ENCODE measurements around the gene NT5C1B. TPM values are rescaled to one million over a fixed set of nuclear protein-coding genes. Genes with fewer than 3 reads are reported as not detected.

Gene NT5C1B
- total and polyA plus RNA-seq, 9 donors: 0.11 to 0.73 (median 0.37) TPM; not detected in 1

DNA sequence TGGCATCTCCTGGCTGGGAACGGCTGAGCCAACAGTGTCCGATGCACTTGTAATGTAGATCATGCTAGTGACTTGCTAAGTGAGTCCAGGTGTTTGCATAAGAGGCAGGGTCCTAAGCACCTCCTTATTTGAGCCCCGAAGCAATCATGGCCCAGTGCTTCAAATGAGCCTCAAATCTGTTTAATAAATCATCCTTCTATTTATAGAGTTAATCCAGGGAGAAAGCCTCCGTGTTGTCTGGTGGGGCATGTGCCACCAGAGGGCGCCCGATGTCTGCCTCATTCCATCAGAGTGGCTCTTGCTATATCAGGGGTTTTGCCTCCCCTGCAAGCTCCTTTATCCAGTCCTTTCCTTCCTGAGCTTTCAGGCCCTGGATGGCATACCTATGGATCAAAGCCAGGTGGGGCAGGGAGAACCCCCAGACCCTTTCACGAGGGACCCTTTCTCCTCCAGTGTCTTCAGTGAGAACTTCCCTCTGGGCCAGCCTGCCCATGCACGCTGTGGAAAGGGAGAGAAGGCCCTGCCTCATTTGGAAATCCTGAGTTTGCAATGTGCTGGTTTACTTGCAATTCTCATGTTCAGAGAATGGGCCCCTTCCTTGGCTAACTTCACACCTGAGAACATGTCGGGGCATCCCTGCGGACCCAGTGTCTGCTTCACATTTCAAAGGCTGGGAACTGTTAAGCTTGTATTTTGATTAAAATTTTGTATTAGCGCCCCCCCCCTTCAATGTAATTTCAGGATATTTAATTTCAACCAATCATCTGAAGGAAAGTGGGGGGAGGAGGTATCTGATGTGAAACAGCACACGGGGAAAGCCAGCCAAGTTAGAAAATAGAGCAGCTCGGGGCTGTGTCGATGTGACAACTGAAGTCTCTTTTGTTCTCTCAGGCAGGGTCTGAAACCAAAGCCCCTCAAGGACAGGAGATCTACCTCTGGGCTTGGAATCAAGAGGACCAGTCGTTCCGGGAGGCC is 68.6 kb downstream of the NT5C1B start:
- H3K36me3 ChIP-seq (ENCODE audit: control insufficient read depth, insufficient read depth, low read length): no peaks in the 10 kb centered on the region
- H3K27me3 ChIP-seq (ENCODE audit: control insufficient read depth, insufficient read depth, low read length): no peaks in the 10 kb centered on the region
- H3K4me3 ChIP-seq (ENCODE audit: low read length): no peak overlapping the region
- peak overlapping the region; percentile 74 for H3K27ac ChIP-seq (ENCODE audit: low read length)
- peak; percentile 98 for DNase-seq
- no peaks in the 10 kb centered on the region for H3K9me3 ChIP-seq (replicated peaks; ENCODE audit: control insufficient read depth, low read depth, low read length)
- WGBS (ENCODE audit: insufficient coverage): 29% methylated on average over 7 of the region's 16 CpGs
- peaks cover 25% of the 10 kb centered on the region for H3K4me1 ChIP-seq (ENCODE audit: control insufficient read depth, insufficient read depth, low read length)

- H3K36me3 ChIP-seq (ENCODE audit: control insufficient read depth, insufficient read depth, low read length): no peaks in the 10 kb centered on the region
- no peaks in the 10 kb centered on the region for H3K9me3 ChIP-seq (replicated peaks; ENCODE audit: control insufficient read depth, low read depth, low read length)
- peaks cover 20% of the 10 kb centered on the region for H3K4me1 ChIP-seq (ENCODE audit: control insufficient read depth, insufficient read depth, low read length)
- H3K4me3 ChIP-seq (ENCODE audit: low read length): no peak overlapping the region
- no peaks in the 10 kb centered on the region for H3K27me3 ChIP-seq (ENCODE audit: control insufficient read depth, insufficient read depth, low read length)
- 31% methylated on average over 2 of the region's 7 CpGs for WGBS (ENCODE audit: insufficient coverage)
- DNase-seq: peak; percentile 97
- H3K27ac ChIP-seq (ENCODE audit: low read length): peak overlapping the region; percentile 74
Observed at GRCh38 chr2:18519914-18520450, 69.4 kb downstream of the NT5C1B start.

DNA sequence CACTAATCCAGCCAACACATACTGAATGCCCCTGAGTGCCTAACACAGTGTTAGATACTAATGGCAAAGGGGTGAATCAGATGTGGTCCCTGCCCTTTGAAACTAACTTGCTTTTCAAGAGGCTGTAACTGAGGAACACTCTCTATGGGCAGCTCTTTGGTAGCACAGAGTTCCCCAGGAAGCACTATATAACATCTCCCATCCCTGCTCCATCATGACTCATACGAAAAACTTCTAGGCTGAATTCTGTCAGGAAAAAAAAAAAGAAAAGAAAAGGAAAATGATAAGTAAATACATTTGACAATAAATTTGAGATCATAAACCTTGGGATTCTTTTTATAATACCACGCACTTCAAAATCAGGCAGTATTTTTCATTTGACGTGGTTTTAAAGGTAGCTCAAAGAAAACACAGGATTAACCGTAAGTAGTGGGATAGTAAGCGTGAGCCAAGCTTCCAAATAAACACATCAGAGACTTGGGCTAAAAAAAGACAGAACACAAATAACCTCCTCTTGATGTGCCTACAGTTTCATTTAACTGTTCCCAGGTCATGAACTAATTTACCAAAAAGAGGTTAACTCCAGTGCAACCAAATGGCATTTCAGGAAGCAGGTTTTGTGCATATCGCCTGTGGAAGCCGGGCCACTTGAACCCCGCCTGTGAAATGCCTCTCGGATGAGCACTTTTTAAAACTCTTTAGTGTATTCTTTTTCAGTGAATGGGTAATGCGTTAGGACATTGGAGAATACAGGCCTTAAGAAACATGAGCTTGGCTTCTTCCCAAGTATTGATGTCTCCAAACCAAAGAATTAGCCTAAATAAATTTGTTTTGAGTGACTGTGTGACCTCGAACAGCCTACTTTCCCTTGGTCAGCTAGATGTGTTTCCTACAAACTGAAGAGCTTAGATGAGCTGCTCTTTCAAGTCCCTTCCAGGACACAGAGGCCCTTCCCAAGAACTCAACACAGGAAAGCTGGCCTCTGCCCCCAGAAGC is 71.0 kb downstream of the NT5C1B start:
- H3K9me3 ChIP-seq (replicated peaks; ENCODE audit: control insufficient read depth, low read depth, low read length): no peaks in the 10 kb centered on the region
- peaks cover 23% of the 10 kb centered on the region for H3K4me1 ChIP-seq (ENCODE audit: control insufficient read depth, insufficient read depth, low read length)
- no peak overlapping the region for H3K27ac ChIP-seq (ENCODE audit: low read length)
- H3K27me3 ChIP-seq (ENCODE audit: control insufficient read depth, insufficient read depth, low read length): no peaks in the 10 kb centered on the region
- no peak overlapping the region for H3K4me3 ChIP-seq (ENCODE audit: low read length)
- no peaks in the 10 kb centered on the region for H3K36me3 ChIP-seq (ENCODE audit: control insufficient read depth, insufficient read depth, low read length)
- no CpG with 5 or more reads among the region's 11 CpGs for WGBS (ENCODE audit: insufficient coverage)
- peak; percentile 56 for DNase-seq

- H3K4me1 ChIP-seq (ENCODE audit: control insufficient read depth, insufficient read depth, low read length): peaks cover 23% of the 10 kb centered on the region
- H3K27me3 ChIP-seq (ENCODE audit: control insufficient read depth, insufficient read depth, low read length): no peaks in the 10 kb centered on the region
- no peaks in the 10 kb centered on the region for H3K36me3 ChIP-seq (ENCODE audit: control insufficient read depth, insufficient read depth, low read length)
- no peak for DNase-seq
- WGBS (ENCODE audit: insufficient coverage): no CpG with 5 or more reads among the region's 1 CpG
- H3K27ac ChIP-seq (ENCODE audit: low read length): no peak overlapping the region
- no peak overlapping the region for H3K4me3 ChIP-seq (ENCODE audit: low read length)
- no peaks in the 10 kb centered on the region for H3K9me3 ChIP-seq (replicated peaks; ENCODE audit: control insufficient read depth, low read depth, low read length)
Observed at GRCh38 chr2:18517386-18517785, 72.0 kb downstream of the NT5C1B start.

DNA sequence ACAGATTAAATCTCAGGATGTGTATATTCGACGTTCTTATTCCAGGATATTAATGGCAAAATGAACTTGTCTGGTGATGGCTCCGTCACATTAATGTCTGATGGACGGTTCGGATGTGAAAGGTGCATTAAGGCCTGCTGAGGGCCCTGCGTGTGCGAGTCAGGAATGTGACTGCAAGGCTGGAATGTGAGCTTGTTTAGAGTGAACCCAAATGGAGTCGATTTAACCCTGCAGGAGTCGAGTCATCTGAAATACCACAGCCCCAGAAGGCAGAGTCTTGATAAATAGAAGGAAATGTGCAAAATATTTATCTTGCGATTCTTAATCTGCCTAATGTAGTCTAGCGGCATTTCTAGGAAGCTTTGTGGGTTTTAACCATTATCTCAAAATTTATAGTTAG is 73.3 kb downstream of the NT5C1B start:
- no peak for DNase-seq
- H3K4me1 ChIP-seq (ENCODE audit: control insufficient read depth, insufficient read depth, low read length): peaks cover 23% of the 10 kb centered on the region
- 53% methylated on average over 7 of the region's 11 CpGs for WGBS (ENCODE audit: insufficient coverage)

GRCh38 chr2:18514526-18515461 is 74.6 kb downstream of the NT5C1B start:
- H3K27ac ChIP-seq (ENCODE audit: low read length): no peak overlapping the region
- H3K4me1 ChIP-seq (ENCODE audit: control insufficient read depth, insufficient read depth, low read length): peaks cover 14% of the 10 kb centered on the region
- no peaks in the 10 kb centered on the region for H3K9me3 ChIP-seq (replicated peaks; ENCODE audit: control insufficient read depth, low read depth, low read length)
- 40% methylated on average over 1 of the region's 4 CpGs for WGBS (ENCODE audit: insufficient coverage)
- no peak overlapping the region for H3K4me3 ChIP-seq (ENCODE audit: low read length)
- no peak for DNase-seq
- H3K36me3 ChIP-seq (ENCODE audit: control insufficient read depth, insufficient read depth, low read length): no peaks in the 10 kb centered on the region
- H3K27me3 ChIP-seq (ENCODE audit: control insufficient read depth, insufficient read depth, low read length): no peaks in the 10 kb centered on the region

More for the DNA sequence above, 73.3 kb downstream of the NT5C1B start:
- Histone ChIP-seq H3K27ac (ENCODE audit: low read length) (no peak overlapping the region), H3K9me3 (replicated peaks; ENCODE audit: control insufficient read depth, low read depth, low read length) (no peaks in the 10 kb centered on the region), H3K27me3 (ENCODE audit: control insufficient read depth, insufficient read depth, low read length) (no peaks in the 10 kb centered on the region), H3K36me3 (ENCODE audit: control insufficient read depth, insufficient read depth, low read length) (no peaks in the 10 kb centered on the region), H3K4me3 (ENCODE audit: low read length) (no peak overlapping the region)

Other genes starting within 250 kb of the NT5C1B start
- gene RDH14, start 28.9 kb downstream of the NT5C1B start, total RNA-seq: 26.3 TPM
- gene RDH14, start 28.9 kb downstream of the NT5C1B start, polyA plus RNA-seq (ENCODE audit: insufficient read depth in 1 of 8, insufficient read length in 8 of 8, low replicate concordance in 1 of 8): 10 to 100 TPM; 21.5 to 27.5 (median 24.6) TPM

Data from muscle of leg (tissue), 11 donors.